ENCODE measurements around the gene RAD9B.
"Not testable (repeated sequence)": the region's sequence is repeated elsewhere in the genome, so short reads cannot be mapped to it uniquely, and the experiment has no call there.

The RAD9B gene

GRCh38 chr12:110520876-110521712 is 19.0 kb downstream of the RAD9B start:
- in situ Hi-C loops (cut with MboI; ENCODE audit: low sequenced_read_pairs): not testable (repeated sequence)

DNA sequence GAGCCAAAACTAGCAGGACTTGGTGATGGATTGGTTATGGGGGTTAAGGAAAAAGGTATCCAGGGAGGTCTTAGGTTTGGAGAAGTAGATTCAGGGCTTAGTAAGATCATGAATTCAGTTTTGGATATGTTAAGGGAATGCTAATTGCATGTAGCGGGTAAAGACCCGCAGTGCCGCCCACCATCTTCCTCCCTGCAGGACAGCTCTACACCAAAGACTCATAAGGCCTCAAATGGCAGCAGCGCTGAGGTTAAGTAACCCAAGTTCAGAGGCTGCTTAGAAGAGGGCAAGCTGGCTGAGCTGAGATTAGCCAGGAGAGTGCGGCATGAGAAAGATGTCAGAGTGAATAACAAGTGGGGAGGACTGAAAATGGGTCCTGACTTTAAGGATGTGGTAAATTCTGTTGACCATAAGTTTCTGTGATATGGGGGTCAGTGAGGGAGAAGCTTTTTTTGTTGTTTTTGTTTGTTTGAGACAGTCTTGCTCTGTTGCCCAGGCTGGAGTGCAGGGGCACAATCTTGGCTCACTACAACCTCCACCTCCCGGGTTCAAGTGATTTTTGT is 26.2 kb downstream of the RAD9B start:
- in situ Hi-C loops (cut with MboI; ENCODE audit: low sequenced_read_pairs): no loop called here

- in situ Hi-C loops (cut with MboI; ENCODE audit: low sequenced_read_pairs): no loop called here
These were observed 28.4 kb downstream of the RAD9B start for GRCh38 chr12:110530511-110530910.

DNA sequence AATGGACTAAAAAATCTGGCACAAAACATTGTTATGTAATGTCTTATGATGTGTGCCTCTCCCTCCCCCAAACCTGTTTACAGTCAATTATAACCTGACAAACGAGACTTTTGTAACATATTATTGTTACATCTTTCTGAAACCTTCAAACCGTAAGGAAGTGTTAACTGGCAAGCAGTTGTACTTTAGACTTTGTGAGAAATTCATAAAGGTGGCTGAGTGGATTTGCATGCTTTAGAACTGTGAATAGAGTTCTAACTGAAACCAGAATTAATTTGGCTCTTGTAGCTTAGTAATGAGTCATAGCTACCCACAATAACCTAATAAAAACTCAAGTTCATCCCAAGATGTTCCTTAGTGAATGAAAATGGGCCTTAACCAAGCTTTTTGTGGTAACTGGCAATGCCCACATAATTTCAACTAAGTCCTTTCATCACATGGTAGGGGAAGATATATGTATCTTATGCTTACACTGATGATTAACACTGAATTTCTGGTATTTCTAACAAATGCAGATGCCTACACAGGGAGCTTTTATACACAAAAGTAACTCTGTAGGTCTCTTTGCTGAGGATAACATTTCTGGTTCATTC is 29.7 kb downstream of the RAD9B start:
- in situ Hi-C loops (cut with MboI; ENCODE audit: low sequenced_read_pairs): no loop called here

GRCh38 chr12:110532644-110533043 is 30.5 kb downstream of the RAD9B start:
- in situ Hi-C loops (cut with MboI; ENCODE audit: low sequenced_read_pairs): no loop called here

- in situ Hi-C loops (cut with MboI; ENCODE audit: low sequenced_read_pairs): no loop called here
These were observed 31.5 kb downstream of the RAD9B start for GRCh38 chr12:110533607-110534006.

- in situ Hi-C loops (cut with MboI; ENCODE audit: low sequenced_read_pairs): no loop called here
These were observed 32.7 kb downstream of the RAD9B start for GRCh38 chr12:110534811-110535210.

DNA sequence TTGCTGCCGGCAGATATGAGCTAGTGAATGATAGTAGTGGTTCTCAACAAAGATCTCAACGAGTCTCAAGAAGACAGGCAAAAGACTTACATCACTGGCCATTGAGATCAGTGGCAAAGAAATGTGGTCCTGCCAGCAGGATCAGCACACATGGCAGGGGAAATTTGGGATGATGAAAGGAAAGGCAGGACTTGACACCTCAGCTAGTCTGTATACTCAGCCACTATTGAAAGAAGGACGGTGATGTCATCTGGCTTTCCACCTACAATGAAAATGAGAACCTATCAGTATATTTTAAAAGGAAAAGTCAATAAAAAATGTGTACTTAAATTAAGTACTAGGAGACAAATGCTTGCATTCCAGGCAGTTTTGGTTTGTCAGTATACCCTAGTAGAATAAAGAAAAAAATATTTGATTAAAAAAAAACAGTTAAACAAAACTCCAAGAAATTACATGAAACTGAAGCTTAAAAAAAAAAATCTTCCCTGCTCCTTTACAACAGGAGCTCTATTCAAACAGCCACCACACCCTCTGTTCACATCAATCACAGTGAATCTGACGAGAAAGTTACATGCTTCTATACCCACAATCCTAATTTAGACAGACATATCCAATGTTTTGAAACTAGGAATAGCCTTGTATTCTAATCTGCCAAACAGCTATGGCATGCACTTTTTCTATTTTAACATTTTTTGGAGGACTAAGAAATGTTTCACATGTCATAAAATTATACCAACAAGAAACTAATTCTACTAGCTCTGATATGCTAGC is 34.9 kb downstream of the RAD9B start:
- in situ Hi-C loops (cut with MboI; ENCODE audit: low sequenced_read_pairs): no loop called here

- in situ Hi-C loops (cut with MboI; ENCODE audit: low sequenced_read_pairs): no loop called here
These were observed 35.7 kb downstream of the RAD9B start for GRCh38 chr12:110537605-110538409.

DNA sequence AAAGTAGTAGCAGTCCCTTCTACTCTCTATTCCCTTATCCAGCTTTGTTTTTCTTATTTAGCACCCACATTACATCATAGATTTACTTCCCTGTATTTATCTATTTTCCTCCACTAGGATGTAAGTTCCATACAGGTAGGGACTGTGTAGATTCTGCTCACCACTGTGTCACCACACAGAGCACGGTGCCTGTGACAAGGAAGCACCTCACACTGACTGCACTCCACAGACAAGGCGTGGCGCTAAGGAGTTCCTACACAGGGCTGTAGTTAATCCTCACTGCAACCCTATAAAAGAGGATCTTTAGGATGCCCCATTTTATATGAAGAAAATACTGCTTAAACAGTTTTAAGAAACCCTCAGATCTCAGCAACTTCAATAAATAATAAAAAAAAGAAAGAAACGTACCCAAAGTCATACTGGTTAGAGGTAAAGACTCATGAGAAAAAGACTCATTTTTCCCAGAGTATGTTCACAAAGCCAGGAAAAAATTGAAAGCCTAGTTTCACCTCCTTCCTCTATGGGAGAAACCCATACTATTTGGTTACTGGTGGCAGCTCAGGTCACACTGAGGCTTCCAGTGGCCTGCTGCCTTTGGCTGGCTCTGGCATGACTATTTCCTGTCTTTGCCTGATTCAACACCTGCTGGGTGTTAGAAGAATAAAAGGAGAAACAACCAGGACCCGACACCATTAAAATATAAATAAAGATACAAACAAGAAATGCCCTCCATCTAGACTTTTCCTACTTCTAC is 36.9 kb downstream of the RAD9B start:
- in situ Hi-C loops (cut with MboI; ENCODE audit: low sequenced_read_pairs): no loop called here

DNA sequence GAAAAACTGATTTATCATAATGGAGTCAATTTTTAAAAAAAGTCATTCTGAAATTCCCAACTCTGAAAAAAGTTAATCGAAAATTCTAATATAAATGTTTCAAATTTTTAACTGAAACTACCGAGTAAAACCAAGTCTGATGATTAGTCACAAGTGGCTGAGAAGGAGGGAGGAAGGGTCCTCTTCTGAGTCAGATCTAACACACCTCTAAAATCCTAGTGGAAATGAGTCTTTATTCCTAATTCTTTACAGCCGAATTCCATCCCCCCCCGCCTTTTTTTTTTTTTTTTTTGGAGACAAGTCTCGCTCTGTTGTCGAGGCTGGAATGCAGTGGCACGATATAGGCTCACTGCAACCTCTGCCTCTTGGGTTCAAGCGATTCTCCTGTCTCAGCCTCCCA is 37.9 kb downstream of the RAD9B start:
- in situ Hi-C loops (cut with MboI; ENCODE audit: low sequenced_read_pairs): no loop called here

- in situ Hi-C loops (cut with MboI; ENCODE audit: low sequenced_read_pairs): no loop called here
These were observed 41.3 kb downstream of the RAD9B start for GRCh38 chr12:110543252-110543959.

- in situ Hi-C loops (cut with MboI; ENCODE audit: low sequenced_read_pairs): no loop called here
These were observed 41.8 kb downstream of the RAD9B start for GRCh38 chr12:110543965-110544364.

GRCh38 chr12:110545259-110545658 is 43.1 kb downstream of the RAD9B start:
- in situ Hi-C loops (cut with MboI; ENCODE audit: low sequenced_read_pairs): not testable (repeated sequence)

DNA sequence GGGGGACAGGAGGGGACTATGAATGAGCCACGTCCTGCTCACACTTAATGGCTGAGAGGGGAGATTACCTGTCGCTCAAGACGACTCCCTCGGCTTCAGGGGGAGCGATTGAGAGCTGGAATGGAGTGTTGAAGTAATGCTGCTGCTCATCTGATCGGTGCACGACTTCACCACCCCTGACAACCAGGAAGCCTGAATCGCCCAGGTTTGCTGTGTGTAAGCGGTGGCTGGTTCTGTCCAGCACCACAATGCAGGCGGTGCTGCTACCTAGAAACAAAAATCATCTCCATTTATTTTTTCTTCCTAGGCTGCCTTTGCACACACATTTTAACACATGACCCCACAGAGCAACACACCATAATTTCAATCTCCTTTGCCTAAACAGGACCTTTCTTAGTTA is 43.7 kb downstream of the RAD9B start:
- in situ Hi-C loops (cut with MboI; ENCODE audit: low sequenced_read_pairs): no loop called here

DNA sequence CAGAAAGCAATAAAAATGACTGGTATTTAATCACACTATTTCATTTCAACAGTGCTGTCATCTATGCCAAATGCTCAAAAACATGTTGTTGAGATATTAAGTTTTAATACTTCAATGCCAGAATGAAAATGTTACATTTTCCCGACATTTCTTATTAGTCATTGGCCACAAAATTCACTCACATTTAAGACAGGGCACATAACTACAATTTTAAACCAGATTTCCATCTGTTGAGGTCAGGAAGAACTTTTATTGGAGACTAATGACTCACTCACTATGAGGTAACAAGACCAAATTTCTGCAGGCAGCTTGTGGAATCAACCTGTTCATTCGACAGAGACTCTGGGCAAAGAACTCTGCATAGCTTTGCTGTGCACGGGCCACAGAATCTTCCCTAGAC is 44.2 kb downstream of the RAD9B start:
- in situ Hi-C loops (cut with MboI; ENCODE audit: low sequenced_read_pairs): no loop called here

- in situ Hi-C loops (cut with MboI; ENCODE audit: low sequenced_read_pairs): no loop called here
These were observed 45.0 kb downstream of the RAD9B start for GRCh38 chr12:110547090-110547489.

DNA sequence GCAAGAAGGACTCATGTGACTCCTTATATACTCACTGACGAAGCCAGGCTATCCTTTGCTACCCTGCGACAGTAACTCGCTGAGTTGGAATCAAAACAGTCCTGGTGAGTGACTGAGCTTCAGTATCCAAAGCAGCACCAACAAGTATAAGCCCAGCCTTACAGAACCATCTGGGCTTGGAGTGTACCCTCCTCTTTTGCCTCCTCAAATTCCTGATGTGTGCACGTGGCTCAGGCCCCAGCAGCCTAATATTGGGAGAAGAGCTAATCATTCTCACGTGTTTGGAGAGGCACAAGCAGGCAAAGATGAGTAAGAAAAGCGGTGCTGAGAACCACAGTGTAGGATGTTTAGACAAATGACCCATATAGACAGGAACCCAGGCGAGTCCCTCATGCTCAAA is 46.5 kb downstream of the RAD9B start:
- in situ Hi-C loops (cut with MboI; ENCODE audit: low sequenced_read_pairs): no loop called here

DNA sequence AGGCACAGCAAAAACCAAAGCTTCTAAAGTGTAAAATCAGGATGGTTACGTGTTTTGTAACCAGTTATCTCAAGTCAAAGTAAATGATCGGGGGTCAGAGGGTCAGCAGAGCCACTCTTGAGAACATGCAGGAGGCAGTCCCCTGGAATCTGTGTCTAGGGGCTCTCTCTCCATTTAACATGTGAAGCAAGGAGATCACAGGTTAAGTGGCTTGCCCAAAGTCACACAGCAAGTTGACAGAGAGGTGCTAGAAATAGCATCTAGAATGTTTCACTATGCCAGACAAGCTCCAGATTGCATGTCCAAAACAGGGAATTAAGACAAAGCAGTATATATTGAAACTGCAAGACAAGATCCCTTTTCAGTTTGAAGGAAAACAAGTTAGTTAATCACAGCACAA is 47.6 kb downstream of the RAD9B start:
- in situ Hi-C loops (cut with MboI; ENCODE audit: low sequenced_read_pairs): no loop called here

All from HL-60/S4 (cell line).